ENCODE measurements around the gene SERPINB8. TPM values are rescaled to one million over a fixed set of nuclear protein-coding genes. Genes with fewer than 3 reads are reported as not detected.
A peak's percentile ranks its signal among the peaks of the same experiment; 100 is the strongest.

Gene SERPINB8
- total and polyA plus RNA-seq, 2 of the 13 experiments (the other 11 are each of a cell fraction or from before 2014, with no cell fraction given) = 0.95 to 2.2 TPM

GRCh38 chr18:63969942-63970808 is at the start of gene SERPINB8 (continued):
- TF ChIP-seq ZBED4 (CRISPR knock-in tag; IDR thresholded peaks at IDR 0.05; ENCODE audit: borderline replicate concordance) (peak; percentile 41; the same call in 1 of the 2 replicates), KLF12 (CRISPR knock-in tag; IDR thresholded peaks at IDR 0.05; ENCODE audit: borderline replicate concordance) (peak; percentile 41; the same call in 1 of the 2 replicates), ZNF343 (CRISPR knock-in tag; IDR thresholded peaks at IDR 0.05) (0 out of 2 replicates have a peak, but pooled peaks have one; percentile 60), NR2F2 (IDR thresholded peaks at IDR 0.05; ENCODE audit: borderline replicate concordance, low read depth) (no peak), CBX5 (CRISPR knock-in tag; IDR thresholded peaks at IDR 0.05; ENCODE audit: borderline replicate concordance) (peak; percentile 41; the same call in 1 of the 2 replicates), ZMYM3 (CRISPR knock-in tag; IDR thresholded peaks at IDR 0.05) (0 out of 2 replicates have a peak, but pooled peaks have one; percentile 29), ZNF138 (CRISPR knock-in tag; IDR thresholded peaks at IDR 0.05; ENCODE audit: low read depth) (no peak), RXRB (CRISPR knock-in tag; IDR thresholded peaks at IDR 0.05; ENCODE audit: borderline replicate concordance) (peak; percentile 26; the same call in 1 of the 2 replicates), PAXIP1 (CRISPR knock-in tag; conservative IDR thresholded peaks at IDR 0.05) (peak; percentile 32; the same call in 1 of the 2 replicates), ZNF75D (CRISPR knock-in tag; IDR thresholded peaks at IDR 0.05; ENCODE audit: borderline replicate concordance) (no peak), TEAD3 (CRISPR knock-in tag; optimal IDR thresholded peaks at IDR 0.05; ENCODE audit: borderline replicate concordance) (peak; percentile 74), ZNF230 (CRISPR knock-in tag; IDR thresholded peaks at IDR 0.05) (peak; percentile 75; the same call in 1 of the 2 replicates), ZNF280B (CRISPR knock-in tag; IDR thresholded peaks at IDR 0.05; ENCODE audit: borderline replicate concordance) (no peak), IRF9 (CRISPR knock-in tag; IDR thresholded peaks at IDR 0.05; ENCODE audit: borderline replicate concordance) (peak; percentile 74; the same call in 1 of the 2 replicates), GFI1 (CRISPR knock-in tag; IDR thresholded peaks at IDR 0.05; ENCODE audit: borderline replicate concordance) (peak; percentile 72; the same call in 1 of the 2 replicates)
